ENCODE measurements around the gene POLR2I.
"Not testable (repeated sequence)": the region's sequence is repeated elsewhere in the genome, so short reads cannot be mapped to it uniquely, and the experiment has no call there.

The POLR2I gene

GRCh38 chr19:36114721-36115452 lies at the start of gene POLR2I:
POLR2I (minus strand) TSS chr19:36114875; CDS start chr19:36114856, 19 bp downstream.
- peak; percentile 97 for DNase-seq

- DNase-seq = no peak
These were observed 49.1 kb upstream of the POLR2I start for GRCh38 chr19:36163813-36164212.

- no peak for DNase-seq
These were observed 46.3 kb upstream of the POLR2I start for GRCh38 chr19:36160821-36161596.

DNA sequence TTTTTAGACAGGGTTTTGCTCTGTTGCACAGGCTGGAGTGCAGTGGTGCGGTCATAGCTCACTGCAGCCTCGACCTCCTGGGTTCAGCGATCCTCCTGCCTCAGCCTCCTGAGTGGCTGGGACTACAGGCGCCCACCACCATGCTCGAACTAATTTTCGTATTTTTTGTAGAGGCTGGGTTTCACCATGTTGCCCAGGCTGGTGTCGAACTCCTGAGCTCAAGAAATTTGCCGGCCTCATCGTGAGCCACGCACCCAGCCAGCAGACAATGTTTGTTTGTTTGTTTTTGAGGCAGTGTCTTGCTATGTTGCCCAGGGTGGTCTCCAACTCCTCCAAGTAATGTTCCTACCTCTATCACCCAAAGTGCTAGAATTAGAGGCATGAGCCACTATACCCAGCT lies 38.5 kb upstream of the POLR2I start:
- no peak for DNase-seq

DNA sequence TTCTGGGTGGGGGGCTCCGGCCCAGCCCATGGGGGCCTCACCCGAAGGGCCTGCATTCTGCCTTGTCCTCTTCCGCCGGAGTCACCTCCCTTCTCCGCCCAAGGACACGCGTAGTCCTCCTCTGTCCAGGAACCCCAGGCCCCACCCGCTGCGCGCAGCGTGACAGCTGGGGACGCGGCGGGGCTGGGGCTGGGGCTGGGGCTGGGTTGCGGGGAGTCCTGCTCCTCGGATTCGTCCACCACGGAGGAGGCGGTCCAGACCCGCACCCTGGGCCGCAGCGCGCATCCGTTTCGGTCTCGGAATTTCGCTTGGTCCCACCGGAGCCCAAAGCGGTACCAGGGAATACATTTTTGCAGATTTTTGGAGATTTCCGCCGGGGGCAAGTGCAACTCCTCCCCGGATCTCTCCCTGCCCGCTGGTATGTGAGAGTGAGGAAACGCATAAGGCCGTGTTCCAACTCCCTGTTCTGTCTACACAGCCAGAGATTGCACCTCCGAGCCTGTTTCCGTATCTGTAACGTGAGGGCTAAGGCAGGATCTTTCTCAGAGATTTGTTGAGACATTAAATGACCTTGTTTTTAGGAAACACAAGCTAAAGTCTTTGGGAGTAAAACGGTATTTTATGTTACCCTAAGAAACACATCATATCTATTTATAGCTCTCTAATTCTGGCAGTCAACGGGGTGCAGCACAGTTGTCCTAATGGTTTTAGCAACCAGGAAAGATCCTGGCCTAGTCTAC lies 37.8 kb upstream of the POLR2I start, which contains the start of gene COX7A1:
COX7A1 (minus strand) TSS at position 96 of the 740 bp plus-strand sequence; CDS start at position 56, 40 bp downstream.
- DNase-seq = no peak

DNA sequence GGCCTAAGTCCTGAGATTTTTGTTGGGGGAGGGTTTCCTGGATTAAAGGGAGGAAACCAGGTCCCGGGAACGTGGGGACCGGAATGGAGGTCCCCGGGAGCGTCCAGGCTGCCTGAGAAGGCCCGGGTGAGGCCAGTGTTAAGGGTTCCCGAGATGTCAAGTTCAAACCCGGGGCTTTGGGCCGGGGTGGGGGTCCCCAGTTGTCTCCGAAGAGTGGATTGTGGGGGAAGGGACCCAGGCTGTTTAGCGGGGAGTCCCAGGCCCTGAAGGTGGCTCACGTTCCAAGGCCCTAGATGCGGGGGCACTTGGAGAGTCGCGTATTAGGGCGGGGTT lies 37.3 kb upstream of the POLR2I start:
- DNase-seq = no peak

DNA sequence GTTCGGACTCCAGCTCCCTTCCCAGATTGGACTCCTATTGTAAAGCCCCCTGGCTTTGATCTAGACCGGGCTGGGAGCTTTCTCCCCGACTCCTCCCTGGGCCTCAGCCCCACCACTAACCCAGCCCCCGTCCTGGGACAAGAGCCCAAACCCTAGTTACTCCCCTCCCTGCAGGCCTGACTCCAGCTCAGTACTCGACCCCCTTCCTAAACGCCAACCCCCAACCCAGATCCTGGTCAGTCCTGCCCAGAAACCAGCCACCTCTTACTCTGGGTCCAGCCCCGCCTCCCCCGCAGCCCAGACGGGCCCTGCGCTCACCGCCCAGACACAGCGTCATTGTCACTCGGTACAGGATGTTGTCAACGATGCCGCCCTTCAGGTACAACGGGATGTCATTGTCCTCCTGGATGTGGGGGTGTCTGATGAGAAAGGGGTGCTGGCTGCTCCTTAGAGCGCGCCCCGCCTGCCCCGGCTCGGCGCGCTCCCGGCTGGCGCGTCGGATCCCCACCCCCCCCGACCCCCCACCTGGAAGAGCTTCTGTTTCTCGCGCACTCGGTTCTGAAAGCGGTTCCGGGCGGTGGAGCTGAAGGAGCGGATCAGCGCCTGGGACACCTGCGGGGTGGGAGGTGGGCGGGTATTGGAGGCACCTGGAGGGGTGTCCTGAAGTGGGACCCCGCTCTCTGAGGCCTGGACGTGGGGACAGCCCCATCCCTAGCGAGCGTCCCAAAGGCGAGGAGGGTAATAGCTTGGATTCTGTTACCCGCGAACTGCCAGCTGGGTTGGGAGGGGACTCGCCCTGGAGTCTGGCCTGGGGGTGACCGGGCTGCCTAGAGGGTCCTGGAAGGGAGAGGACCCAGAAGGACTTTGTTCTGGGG lies 36.7 kb upstream of the POLR2I start:
- DNase-seq = no peak

DNA sequence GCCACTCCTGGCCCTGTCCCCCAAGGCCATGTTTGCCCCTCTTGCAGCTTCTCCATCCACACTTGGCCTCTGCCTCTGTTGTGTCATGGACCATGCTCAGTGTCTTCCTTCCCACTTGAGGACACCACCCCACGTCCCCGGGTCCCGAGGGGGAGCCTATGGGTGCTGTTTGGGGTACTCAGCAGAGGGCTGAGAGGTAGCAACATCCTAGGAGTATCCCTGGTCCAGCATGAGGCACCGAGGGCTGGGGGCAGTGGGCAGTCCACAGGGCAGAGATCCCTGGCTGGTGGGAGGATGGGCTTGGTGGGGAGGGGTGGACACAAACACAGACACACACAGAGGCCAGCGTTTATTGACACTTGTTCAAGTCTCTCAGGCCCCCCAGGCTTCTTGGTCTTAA lies 35.9 kb upstream of the POLR2I start:
- DNase-seq = no peak

- DNase-seq = no peak
These were observed 35.2 kb upstream of the POLR2I start for GRCh38 chr19:36149673-36150406.

GRCh38 chr19:36144624-36145023 lies 29.9 kb upstream of the POLR2I start:
- DNase-seq = no peak

GRCh38 chr19:36142496-36142895 lies 27.8 kb upstream of the POLR2I start:
- DNase-seq = no peak

DNA sequence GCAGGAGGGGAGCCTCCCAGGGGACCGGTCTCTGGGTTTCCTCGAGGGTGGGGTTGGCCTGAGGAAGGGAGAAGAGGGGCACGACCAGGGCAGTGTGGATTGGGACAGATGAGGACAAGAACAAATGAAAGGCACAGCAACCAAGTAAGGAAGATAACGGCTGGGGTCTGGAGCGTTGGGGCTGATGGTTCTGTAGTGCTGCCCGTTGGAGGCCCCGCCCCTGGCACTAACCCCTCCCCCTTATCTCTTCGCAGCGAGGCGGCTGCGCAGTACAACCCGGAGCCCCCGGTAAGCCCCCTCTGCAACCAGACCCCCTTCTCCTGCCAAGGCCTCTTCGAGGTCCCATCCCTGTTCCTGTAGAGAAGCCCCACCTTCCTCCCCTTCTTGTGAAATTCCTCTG lies 27.4 kb upstream of the POLR2I start:
- no peak for DNase-seq

- DNase-seq = peak; percentile 69
These were observed 26.6 kb upstream of the POLR2I start for GRCh38 chr19:36141039-36141927.

DNA sequence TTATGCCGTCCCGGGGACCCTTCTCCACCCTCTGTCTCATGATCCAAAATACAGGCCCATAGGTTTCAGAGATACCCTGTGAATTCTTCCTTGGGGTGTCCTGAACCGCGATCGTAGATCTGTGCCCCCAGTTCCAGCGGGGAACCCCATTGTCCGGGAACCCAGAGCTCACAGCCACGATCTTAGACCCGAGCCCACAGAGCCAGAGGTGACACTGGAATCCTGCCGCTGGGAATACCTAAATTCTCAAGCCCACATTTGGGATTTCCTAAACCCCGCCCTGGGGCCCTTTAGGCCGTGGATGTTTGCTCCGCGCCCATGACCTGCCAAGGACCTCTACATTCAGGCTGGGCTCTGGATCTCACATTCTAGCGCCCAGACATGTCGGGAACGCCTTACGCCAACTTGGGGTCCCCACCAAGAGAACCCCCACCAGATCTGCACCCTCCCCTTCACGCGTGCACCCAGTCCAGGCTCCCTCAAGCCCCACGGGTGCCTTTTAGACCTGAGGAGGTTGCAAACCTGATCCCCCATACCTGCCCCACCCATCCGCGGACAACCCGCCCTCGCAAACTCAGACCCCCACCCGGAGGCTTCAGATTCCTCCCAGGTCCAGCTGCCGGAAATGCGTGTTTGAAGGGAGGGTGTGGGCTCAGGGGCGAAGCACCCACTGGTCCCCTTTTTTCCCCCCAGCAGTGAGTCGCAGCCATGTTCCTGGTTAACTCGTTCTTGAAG lies 25.8 kb upstream of the POLR2I start:
- DNase-seq = no peak

DNA sequence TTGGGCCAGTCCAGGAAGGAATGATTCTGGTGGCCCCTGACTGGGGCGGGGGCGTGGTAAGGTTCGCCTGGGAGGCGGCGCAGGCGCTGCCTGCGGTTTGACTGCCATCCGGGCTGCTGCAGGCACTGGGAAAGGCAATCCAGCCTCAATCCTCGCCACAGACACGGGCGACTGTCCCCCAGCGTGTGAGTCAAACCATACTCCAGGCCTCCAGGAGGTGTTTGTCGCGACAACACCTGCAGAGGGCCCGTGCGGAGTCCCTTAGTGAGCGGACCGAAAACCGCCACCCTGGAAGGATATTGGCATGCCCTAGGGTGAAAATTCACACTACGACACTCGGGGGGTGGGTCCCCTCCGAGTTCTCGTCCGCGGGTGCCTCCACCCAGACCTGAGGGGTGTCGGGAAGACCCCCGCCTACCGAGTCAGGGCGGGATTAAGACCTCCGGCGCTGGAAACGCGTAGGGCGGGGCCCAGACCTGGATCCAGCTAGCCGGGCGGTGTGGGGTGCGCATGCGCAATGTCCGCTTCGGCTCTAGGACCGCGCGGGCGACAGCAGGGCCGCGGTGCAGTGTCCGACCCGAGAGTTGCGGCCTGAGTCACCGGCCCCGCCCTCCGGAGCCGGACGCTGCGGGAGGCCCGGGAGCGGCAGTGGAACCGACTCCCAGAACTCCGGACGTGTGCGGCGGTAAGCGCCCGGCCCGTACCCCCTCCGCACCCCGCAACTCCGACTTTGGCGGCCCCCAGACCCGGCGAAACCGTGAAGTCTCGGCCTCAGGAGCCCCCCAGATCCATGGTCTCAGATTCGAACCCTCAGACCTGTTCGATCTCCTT lies 25.0 kb upstream of the POLR2I start, which contains the start of gene CAPNS1:
CAPNS1 (plus strand) TSS at position 594 of the 831 bp plus-strand sequence. CDS start 946 bp downstream, outside the sequence.
- DNase-seq = peak; percentile 91

GRCh38 chr19:36139120-36139472 lies 24.4 kb upstream of the POLR2I start:
- DNase-seq = no peak

DNA sequence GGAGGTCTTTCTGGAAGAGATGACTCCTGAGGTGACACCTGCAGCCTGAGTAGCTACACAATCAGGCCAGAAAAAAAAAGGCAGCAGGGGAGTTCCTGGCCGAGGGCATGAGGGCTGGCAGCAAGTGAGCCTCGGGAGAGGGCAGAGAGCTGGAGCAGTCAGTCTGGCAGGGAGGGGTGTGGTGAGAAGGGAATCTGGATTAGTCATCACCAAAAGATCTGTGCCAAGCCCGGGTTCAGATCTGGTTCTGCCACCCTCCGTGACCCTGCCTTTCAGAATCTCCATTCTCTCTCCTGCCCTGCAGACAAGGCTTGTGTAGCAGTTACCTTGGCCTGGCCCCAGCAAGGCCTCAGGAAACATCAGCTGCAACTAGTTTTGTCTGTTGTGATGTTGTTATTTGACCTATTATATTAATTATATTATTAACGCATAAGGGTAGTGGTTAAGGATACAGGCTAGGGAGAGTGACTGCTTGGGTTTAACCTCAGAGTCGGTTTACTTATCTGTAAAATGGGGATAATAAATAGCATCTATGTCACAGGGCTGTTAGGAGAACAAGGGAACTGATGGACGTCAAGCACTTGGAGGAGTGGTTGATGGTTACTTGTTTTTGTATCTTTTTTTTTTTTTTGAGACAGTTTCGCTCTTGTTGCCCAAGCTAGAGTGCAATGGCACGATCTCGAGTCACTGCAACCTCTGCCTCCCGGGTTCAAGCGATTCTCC lies 22.4 kb upstream of the POLR2I start:
- no peak for DNase-seq

- not testable (repeated sequence) for DNase-seq
These were observed 20.2 kb upstream of the POLR2I start for GRCh38 chr19:36134867-36135266.

All from NCI-H2107 (cell line).